ENCODE data around the gene ABCB8.
"Not testable (repeated sequence)": the region's sequence is repeated elsewhere in the genome, so short reads cannot be mapped to it uniquely, and the experiment has no call there.

ABCB8 gene

DNA sequence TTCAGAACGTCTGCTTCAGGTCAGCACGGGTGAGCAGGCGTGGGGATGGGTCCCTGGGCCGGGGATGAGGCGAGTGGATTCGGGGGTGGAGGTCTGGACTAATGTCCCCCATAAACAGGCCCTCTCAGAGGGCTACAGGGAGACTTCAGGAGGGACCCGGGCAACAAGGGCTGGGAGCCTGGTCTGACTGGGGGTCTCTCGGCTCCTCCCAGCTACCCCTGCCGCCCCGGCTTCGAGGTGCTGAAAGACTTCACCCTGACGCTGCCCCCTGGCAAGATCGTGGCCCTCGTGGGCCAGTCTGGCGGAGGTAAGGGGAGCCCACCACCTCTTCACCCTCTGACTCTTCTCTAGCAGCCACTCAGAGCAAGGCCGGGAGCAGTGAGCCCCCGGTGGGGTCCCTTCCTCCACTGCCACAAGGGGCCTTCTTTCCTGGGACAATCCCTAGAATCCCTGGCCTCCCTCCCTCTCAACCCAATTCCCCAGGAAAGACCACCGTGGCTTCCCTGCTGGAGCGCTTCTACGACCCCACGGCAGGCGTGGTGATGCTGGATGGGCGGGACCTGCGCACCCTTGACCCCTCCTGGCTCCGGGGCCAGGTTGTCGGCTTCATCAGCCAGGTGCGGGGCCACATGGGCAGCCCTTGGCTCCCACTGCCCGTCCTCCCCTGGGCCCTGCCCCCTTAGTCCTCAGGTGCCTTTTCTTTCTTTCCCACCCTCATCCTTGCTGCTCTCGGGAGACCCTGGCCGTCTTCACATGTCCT is 12.5 kb downstream of the ABCB8 start:
- TF ChIP-seq, protein P1, sequence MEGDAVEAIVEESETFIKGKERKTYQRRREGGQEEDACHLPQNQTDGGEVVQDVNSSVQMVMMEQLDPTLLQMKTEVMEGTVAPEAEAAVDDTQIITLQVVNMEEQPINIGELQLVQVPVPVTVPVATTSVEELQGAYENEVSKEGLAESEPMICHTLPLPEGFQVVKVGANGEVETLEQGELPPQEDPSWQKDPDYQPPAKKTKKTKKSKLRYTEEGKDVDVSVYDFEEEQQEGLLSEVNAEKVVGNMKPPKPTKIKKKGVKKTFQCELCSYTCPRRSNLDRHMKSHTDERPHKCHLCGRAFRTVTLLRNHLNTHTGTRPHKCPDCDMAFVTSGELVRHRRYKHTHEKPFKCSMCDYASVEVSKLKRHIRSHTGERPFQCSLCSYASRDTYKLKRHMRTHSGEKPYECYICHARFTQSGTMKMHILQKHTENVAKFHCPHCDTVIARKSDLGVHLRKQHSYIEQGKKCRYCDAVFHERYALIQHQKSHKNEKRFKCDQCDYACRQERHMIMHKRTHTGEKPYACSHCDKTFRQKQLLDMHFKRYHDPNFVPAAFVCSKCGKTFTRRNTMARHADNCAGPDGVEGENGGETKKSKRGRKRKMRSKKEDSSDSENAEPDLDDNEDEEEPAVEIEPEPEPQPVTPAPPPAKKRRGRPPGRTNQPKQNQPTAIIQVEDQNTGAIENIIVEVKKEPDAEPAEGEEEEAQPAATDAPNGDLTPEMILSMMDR (conservative IDR thresholded peaks at IDR 0.05): no peak
- H3K27ac ChIP-seq: no peak overlapping the region

DNA sequence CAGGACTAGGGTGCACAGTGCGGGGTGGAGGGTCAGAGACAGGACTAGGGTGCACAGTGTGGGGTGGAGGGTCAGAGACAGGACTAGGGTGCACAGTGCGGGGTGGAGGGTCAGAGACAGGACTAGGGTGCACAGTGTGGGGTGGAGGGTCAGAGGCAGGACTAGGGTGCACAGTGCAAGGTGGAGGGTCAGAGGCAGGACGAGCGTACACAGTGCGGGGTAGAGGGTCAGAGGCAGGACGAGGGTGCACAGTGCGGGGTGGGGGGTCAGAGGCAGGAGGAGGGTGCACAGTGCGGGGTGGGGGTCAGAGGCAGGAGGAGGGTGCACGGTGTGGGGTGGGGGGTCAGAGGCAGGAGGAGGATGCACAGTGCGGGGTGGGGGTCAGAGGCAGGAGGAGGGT is 15.2 kb downstream of the ABCB8 start:
- H3K27ac ChIP-seq: not testable (repeated sequence)

DNA sequence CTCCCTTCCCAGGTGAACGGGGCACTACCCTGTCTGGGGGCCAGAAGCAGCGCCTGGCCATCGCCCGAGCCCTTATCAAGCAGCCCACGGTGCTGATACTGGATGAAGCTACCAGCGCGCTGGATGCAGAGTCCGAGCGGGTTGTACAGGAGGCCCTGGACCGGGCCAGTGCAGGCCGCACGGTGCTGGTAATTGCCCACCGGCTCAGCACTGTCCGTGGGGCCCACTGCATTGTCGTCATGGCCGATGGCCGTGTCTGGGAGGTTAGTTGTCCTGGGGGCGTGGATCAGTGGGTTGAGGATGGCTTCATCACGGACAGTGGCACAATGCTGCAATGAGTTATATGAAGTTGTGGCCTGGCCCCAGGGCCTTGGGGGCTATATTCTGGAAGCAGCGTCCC is 15.7 kb downstream of the ABCB8 start:
- no peak overlapping the region for H3K27ac ChIP-seq
- TF ChIP-seq, protein P1 (conservative IDR thresholded peaks at IDR 0.05): no peak

DNA sequence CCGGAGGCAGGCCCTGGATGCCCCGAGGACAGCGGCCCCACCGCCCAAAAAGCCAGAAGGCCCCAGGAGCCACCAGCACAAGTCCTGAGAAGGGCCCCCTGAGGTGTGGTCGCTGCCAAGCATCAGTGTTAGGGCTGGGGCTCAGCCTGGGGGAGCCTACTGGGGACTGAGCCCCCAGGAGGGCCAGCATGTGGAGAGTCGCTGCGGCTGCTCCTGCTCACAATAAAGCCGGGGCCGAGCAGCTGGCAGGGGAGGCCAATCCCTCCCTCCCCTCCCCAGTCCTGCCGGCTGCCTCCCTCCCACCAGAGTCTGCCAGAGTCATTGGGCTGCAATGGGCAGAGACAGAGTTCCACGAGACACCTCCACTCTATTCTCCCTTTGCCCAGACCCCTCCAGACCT is 17.0 kb downstream of the ABCB8 start:
- no peak overlapping the region for H3K27ac ChIP-seq
- TF ChIP-seq, protein P1 (conservative IDR thresholded peaks at IDR 0.05): no peak

DNA sequence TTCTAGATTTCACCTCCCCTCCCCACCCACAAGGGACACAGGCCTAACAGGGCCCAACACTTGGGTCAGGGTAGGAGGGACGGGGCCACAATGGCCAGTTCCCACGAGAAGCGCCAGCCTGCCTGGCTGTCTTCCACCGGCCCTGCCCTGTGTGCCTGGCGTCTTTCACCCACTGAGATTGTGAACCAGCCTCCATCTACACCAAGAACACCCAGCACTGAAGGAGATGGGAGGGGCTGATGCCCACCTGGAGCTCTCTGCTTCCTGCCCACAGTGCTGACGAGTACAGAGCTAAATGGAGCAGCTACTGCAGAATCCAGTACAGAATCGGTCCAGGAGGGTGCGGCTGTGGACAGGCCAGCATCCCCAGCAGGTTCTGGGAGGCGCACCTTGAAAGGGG is 17.7 kb downstream of the ABCB8 start:
- H3K27ac ChIP-seq: no peak overlapping the region
- TF ChIP-seq, protein P1 (conservative IDR thresholded peaks at IDR 0.05): no peak

- TF ChIP-seq, protein P1 (conservative IDR thresholded peaks at IDR 0.05): no peak
- H3K27ac ChIP-seq: peak overlapping the region; percentile 21; the same call in 1 of the 2 replicates
Observed at GRCh38 chr7:151046603-151047573, 18.6 kb downstream of the ABCB8 start.

DNA sequence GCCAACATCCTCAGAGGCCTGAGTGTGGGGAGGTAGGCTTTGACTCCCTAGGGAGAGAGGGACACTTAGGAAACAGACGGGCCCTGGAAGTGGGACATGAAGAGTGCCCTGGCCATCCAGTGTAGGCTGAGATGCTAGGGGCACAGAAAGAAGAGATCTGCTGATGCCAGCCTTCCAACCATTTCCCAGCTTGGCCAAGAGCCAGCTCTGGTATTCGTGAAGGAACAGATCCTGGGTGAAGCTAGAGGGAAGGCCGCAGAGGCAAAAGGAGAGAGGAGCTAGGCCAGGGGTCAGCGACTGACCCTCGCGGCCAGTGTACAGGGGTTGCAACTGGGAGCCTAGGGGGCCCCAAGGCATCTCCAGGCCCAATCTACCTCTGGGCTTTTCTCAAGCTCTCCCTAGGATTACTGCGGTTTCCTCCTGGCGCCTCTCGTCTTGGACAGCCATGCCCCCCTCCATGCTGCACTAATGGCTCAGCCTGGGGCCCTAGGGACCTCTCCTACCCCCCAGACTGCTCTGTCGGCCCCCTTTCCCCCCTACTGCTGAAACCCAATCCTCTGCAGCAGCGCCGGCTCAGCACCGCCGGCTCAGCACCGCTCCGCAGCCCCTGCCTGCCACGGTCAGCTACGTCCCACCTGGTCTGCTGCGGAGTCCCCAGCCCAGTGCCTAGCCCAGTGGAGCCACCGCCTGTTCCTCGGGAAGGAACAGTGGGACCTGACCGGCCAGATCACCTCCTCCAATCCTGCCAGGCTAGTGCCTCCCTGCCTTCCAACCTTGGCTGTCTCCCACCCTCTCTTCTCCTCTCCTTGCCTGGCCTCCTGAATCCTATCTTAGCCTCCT is 19.9 kb downstream of the ABCB8 start, which contains the start of gene ASIC3:
TSS of gene ASIC3 (plus strand) at position 556 of the 840 bp plus-strand sequence. CDS start 355 bp downstream, outside the sequence.
- H3K27ac ChIP-seq: no peak within 1 kb of the TSS
- TF ChIP-seq, protein P1 (conservative IDR thresholded peaks at IDR 0.05): no peak

Measured in VCaP (cell line).